Activated naive CD4-positive, alpha-beta T cell treated with anti-CD3 and anti-CD28 coated beads for 36 hours (primary cell): ENCODE measurements around the gene LENEP. TPM values are rescaled to one million over a fixed set of nuclear protein-coding genes. Genes with fewer than 3 reads are reported as not detected.

Source experiments
- CTCF ChIA-PET: fragments of 350-600 bp; sonication (Branson Sonifier 250); formaldehyde crosslinking; loops from one replicate; lab custom pipeline; 2021; ENCODE audit warnings: antibody characterized with exemption; lab: Charles Lee
- DNase-seq: peaks from one replicate; pipeline ENCODE4 v3.0.0-alpha.2; 2020
- H3K27ac Mint-ChIP-seq: one replicate; pipeline ENCODE4 v1.8.0; 2021; ENCODE audit warnings: mild to moderate bottlenecking, mixed read lengths
- H3K27me3 Mint-ChIP-seq: one replicate; pipeline ENCODE4 v1.8.0; 2021; ENCODE audit warnings: low read depth, mixed read lengths
- H3K36me3 Mint-ChIP-seq: one replicate; pipeline ENCODE4 v1.8.0; 2021; ENCODE audit warnings: low read depth, mixed read lengths
- H3K4me1 Mint-ChIP-seq: one replicate; pipeline ENCODE4 v1.8.0; 2021; ENCODE audit warnings: low read depth, mixed read lengths
- H3K4me3 Mint-ChIP-seq: one replicate; pipeline ENCODE4 v1.8.0; 2021; ENCODE audit warnings: mild to moderate bottlenecking, moderate library complexity, mixed read lengths
- H3K9me3 Mint-ChIP-seq: one replicate; pipeline ENCODE4 v1.8.0; 2021; ENCODE audit warnings: mixed read lengths
- intact Hi-C: fragments of 100-400 bp; cut with micrococcal nuclease; formaldehyde crosslinking; loops from one replicate; pipeline ENCODE4 v1.15.1; 2023
- total RNA-seq, 2 experiments: library from RNA; stranded (reverse); gene quantifications; one replicate each; pipeline ENCODE4 v1.2.3, GENCODE V29; 2021

Gene LENEP
- total RNA-seq, 2 experiments from 2014 or later = 0.36 to 0.99 TPM

GRCh38 chr1:154996966-154997701 lies 3.7 kb downstream of the LENEP start:
- intact Hi-C loops = no loop called here

GRCh38 chr1:154998201-154998780 lies 4.9 kb downstream of the LENEP start:
- Mint-ChIP-seq H3K27ac (peak overlapping the region; percentile 94), H3K27me3 (no peaks in the 10 kb centered on the region), H3K9me3 (no peaks in the 10 kb centered on the region), H3K4me1 (peaks cover 24% of the 10 kb centered on the region), H3K4me3 (no peak overlapping the region), H3K36me3 (peaks cover 4% of the 10 kb centered on the region)
- CTCF ChIA-PET = interaction anchor here (0.6 to 4.7 kb wide), 22 partner anchors 8 to 176 kb away, joined by 3 to 37 read pairs (median 6); partner anchors contain the start of genes CKS1B, FLAD1, PBXIP1 and PYGO2
- no peak for DNase-seq
- intact Hi-C loops = no loop called here

More at GRCh38 chr1:154996966-154997701, 3.7 kb downstream of the LENEP start:
- H3K4me1 Mint-ChIP-seq = peaks cover 24% of the 10 kb centered on the region
- no peaks in the 10 kb centered on the region for H3K9me3 Mint-ChIP-seq
- CTCF ChIA-PET = interaction anchor here (1.1 to 4.7 kb wide), 10 partner anchors 9 to 59 kb away, joined by 3 to 37 read pairs (median 8); partner anchors contain the start of genes FLAD1 and PYGO2
- peak overlapping the region; percentile 56 for H3K27ac Mint-ChIP-seq
- H3K27me3 Mint-ChIP-seq = no peaks in the 10 kb centered on the region
- H3K36me3 Mint-ChIP-seq = peaks cover 2% of the 10 kb centered on the region
- DNase-seq = no peak
- no peak overlapping the region for H3K4me3 Mint-ChIP-seq

- CTCF ChIA-PET = interaction anchor here (0.6 to 4.7 kb wide), 22 partner anchors 8 to 290 kb away, joined by 3 to 37 read pairs (median 6); partner anchors contain the start of genes CKS1B, FLAD1, PBXIP1 and PYGO2
- peak overlapping the region; percentile 75 for H3K4me3 Mint-ChIP-seq
- intact Hi-C loops = loop anchor here (1.0 kb wide), 4 partner anchors 38 to 440 kb away; partner anchors contain the start of genes ADAM15 and PYGO2
- H3K4me1 Mint-ChIP-seq = peaks cover 26% of the 10 kb centered on the region
- H3K27ac Mint-ChIP-seq = peak overlapping the region; percentile 94
- DNase-seq = peak; percentile 85
- H3K27me3 Mint-ChIP-seq = no peaks in the 10 kb centered on the region
- no peaks in the 10 kb centered on the region for H3K9me3 Mint-ChIP-seq
- H3K36me3 Mint-ChIP-seq = peaks cover 8% of the 10 kb centered on the region
Measured at GRCh38 chr1:154998818-154999570, 5.6 kb downstream of the LENEP start.

GRCh38 chr1:154999571-155000410 lies 6.4 kb downstream of the LENEP start:
- intact Hi-C loops = loop anchor here (1.0 to 10.0 kb wide), 11 partner anchors 16 to 1035 kb away; partner anchors contain the start of genes ADAM15, AQP10, ATP8B2 and CREB3L4
- no peaks in the 10 kb centered on the region for H3K9me3 Mint-ChIP-seq
- H3K27me3 Mint-ChIP-seq = no peaks in the 10 kb centered on the region
- H3K4me1 Mint-ChIP-seq = peaks cover 31% of the 10 kb centered on the region
- CTCF ChIA-PET = interaction anchor here (0.7 to 4.7 kb wide), 22 partner anchors 7 to 290 kb away, joined by 3 to 37 read pairs (median 5); partner anchors contain the start of genes CKS1B, FLAD1, PBXIP1 and PYGO2
- H3K4me3 Mint-ChIP-seq = peak overlapping the region; percentile 91
- peak; percentile 76 for DNase-seq
- peak overlapping the region; percentile 94 for H3K27ac Mint-ChIP-seq
- peaks cover 13% of the 10 kb centered on the region for H3K36me3 Mint-ChIP-seq

- no peaks in the 10 kb centered on the region for H3K9me3 Mint-ChIP-seq
- peaks cover 35% of the 10 kb centered on the region for H3K4me1 Mint-ChIP-seq
- peak overlapping the region; percentile 94 for H3K27ac Mint-ChIP-seq
- CTCF ChIA-PET = interaction anchor here (0.8 to 4.7 kb wide), 12 partner anchors 7 to 135 kb away, joined by 3 to 37 read pairs (median 10); partner anchors contain the start of genes PYGO2 and SLC50A1
- peaks cover 13% of the 10 kb centered on the region for H3K36me3 Mint-ChIP-seq
- intact Hi-C loops = loop anchor here (1.0 to 10.0 kb wide), 7 partner anchors 17 to 1036 kb away; partner anchors contain the start of genes AQP10, ATP8B2, CREB3L4 and FLAD1
- DNase-seq = no peak
- peak overlapping the region; percentile 91 for H3K4me3 Mint-ChIP-seq
- H3K27me3 Mint-ChIP-seq = no peaks in the 10 kb centered on the region
Measured at GRCh38 chr1:155000411-155000725, 7.0 kb downstream of the LENEP start.

GRCh38 chr1:155000726-155001424 lies 7.5 kb downstream of the LENEP start:
- Mint-ChIP-seq H3K4me3 (peak overlapping the region; percentile 91), H3K9me3 (no peaks in the 10 kb centered on the region), H3K36me3 (peaks cover 13% of the 10 kb centered on the region), H3K4me1 (peaks cover 40% of the 10 kb centered on the region), H3K27ac (peak overlapping the region; percentile 94), H3K27me3 (no peaks in the 10 kb centered on the region)
- peak; percentile 92 for DNase-seq
- intact Hi-C loops = loop anchor here (1.0 to 10.0 kb wide), 11 partner anchors 9 to 1036 kb away; partner anchors contain the start of genes AQP10, ATP8B2, CREB3L4 and EFNA4
- CTCF ChIA-PET = interaction anchor here (0.7 to 3.7 kb wide), 11 partner anchors 10 to 193 kb away, joined by 3 to 37 read pairs (median 3); partner anchors contain the start of genes PYGO2 and SLC50A1

- H3K27ac Mint-ChIP-seq = peak overlapping the region; percentile 94
- DNase-seq = no peak
- H3K36me3 Mint-ChIP-seq = peaks cover 13% of the 10 kb centered on the region
- no peaks in the 10 kb centered on the region for H3K9me3 Mint-ChIP-seq
- CTCF ChIA-PET = interaction anchor here (0.7 to 1.2 kb wide), 5 partner anchors 11 to 192 kb away, joined by 3 to 5 read pairs (median 3); no protein-coding TSS in a partner anchor
- peaks cover 45% of the 10 kb centered on the region for H3K4me1 Mint-ChIP-seq
- intact Hi-C loops = loop anchor here (1.0 to 10.0 kb wide), 10 partner anchors 9 to 1037 kb away; partner anchors contain the start of genes AQP10, ATP8B2, CREB3L4 and EFNA4
- peak overlapping the region; percentile 91 for H3K4me3 Mint-ChIP-seq
- H3K27me3 Mint-ChIP-seq = no peaks in the 10 kb centered on the region
Measured at GRCh38 chr1:155001425-155001674, 8.0 kb downstream of the LENEP start.

- Mint-ChIP-seq H3K27me3 (no peaks in the 10 kb centered on the region), H3K36me3 (peaks cover 13% of the 10 kb centered on the region), H3K27ac (peak overlapping the region; percentile 94), H3K4me3 (peak overlapping the region; percentile 91), H3K9me3 (no peaks in the 10 kb centered on the region), H3K4me1 (peaks cover 50% of the 10 kb centered on the region)
- peak; percentile 100 for DNase-seq
- intact Hi-C loops = loop anchor here (1.0 to 10.0 kb wide), 12 partner anchors 8 to 1037 kb away; partner anchors contain the start of genes AQP10, ATP8B2, CKS1B and CREB3L4
- CTCF ChIA-PET = interaction anchor here (0.7 to 1.8 kb wide), 5 partner anchors 14 to 192 kb away, joined by 3 to 8 read pairs (median 3); no protein-coding TSS in a partner anchor
Measured at GRCh38 chr1:155001675-155002463, 8.5 kb downstream of the LENEP start.

- Mint-ChIP-seq H3K4me3 (peak within 1 kb of the TSS; percentile 91), H3K27ac (peak within 1 kb of the TSS; percentile 100), H3K4me1 (peaks cover 53% of the 10 kb centered on the region), H3K27me3 (no peaks in the 10 kb centered on the region), H3K36me3 (peaks cover 13% of the 10 kb centered on the region), H3K9me3 (no peaks in the 10 kb centered on the region)
- intact Hi-C loops = loop anchor here (1.0 to 10.0 kb wide), 7 partner anchors 28 to 1038 kb away; partner anchors contain the start of genes AQP10, ATP8B2, CKS1B and CREB3L4
- CTCF ChIA-PET = interaction anchor here (0.8 to 1.8 kb wide), 4 partner anchors 10 to 48 kb away, joined by 3 to 8 read pairs (median 4); partner anchors contain the start of gene ADAM15
- no peak for DNase-seq
Measured at GRCh38 chr1:155002464-155003226, 9.3 kb downstream of the LENEP start, which contains the start of gene ZBTB7B. ZBTB7B (plus strand) TSS chr1:155002802; CDS start chr1:155014661, 11,859 bp downstream.
